Measurements from ENCODE around the gene DLEC1. TPM values are rescaled to one million over a fixed set of nuclear protein-coding genes. Genes with fewer than 3 reads are reported as not detected.

DLEC1 gene
- total RNA-seq, 2 experiments from 2014 or later: 0.26 to 0.60 TPM

GRCh38 chr3:38021196-38021595, 17.8 kb upstream of the DLEC1 start:
- ATAC-seq: no peak
- peaks cover 22% of the 10 kb centered on the region for H3K4me1 Mint-ChIP-seq (ENCODE audit: low read depth)
- CTCF ChIA-PET: interaction anchor here (0.9 to 1.7 kb wide), 3 partner anchors 24 to 165 kb away, joined by 3 to 5 read pairs (median 4); no protein-coding TSS in a partner anchor
- no peak overlapping the region for H3K4me3 Mint-ChIP-seq
- H3K27ac Mint-ChIP-seq: no peak overlapping the region
- no peaks in the 10 kb centered on the region for H3K27me3 Mint-ChIP-seq (ENCODE audit: low read depth)
- POLR2A ChIA-PET: no interaction called here
- no peak for DNase-seq
- no peaks in the 10 kb centered on the region for H3K9me3 Mint-ChIP-seq (ENCODE audit: insufficient read depth)
- H3K36me3 Mint-ChIP-seq (ENCODE audit: low read depth): peaks cover 6% of the 10 kb centered on the region

- CTCF ChIA-PET: interaction anchor here (2.3 kb wide), 1 partner anchor 19 kb away, joined by 7 read pairs; no protein-coding TSS in a partner anchor
- H3K9me3 Mint-ChIP-seq (ENCODE audit: insufficient read depth): no peaks in the 10 kb centered on the region
- peaks cover 22% of the 10 kb centered on the region for H3K4me1 Mint-ChIP-seq (ENCODE audit: low read depth)
- POLR2A ChIA-PET: interaction anchor here (0.7 kb wide), 1 partner anchor 188 kb away, joined by 3 read pairs; no protein-coding TSS in a partner anchor
- DNase-seq (no peak), ATAC-seq (no peak)
- no peak overlapping the region for H3K27ac Mint-ChIP-seq
- H3K4me3 Mint-ChIP-seq: no peak overlapping the region
- peaks cover 1% of the 10 kb centered on the region for H3K27me3 Mint-ChIP-seq (ENCODE audit: low read depth)
- H3K36me3 Mint-ChIP-seq (ENCODE audit: low read depth): no peaks in the 10 kb centered on the region
Measured at GRCh38 chr3:38022301-38022700, 16.7 kb upstream of the DLEC1 start.

- Mint-ChIP-seq H3K36me3 (ENCODE audit: low read depth) (no peaks in the 10 kb centered on the region), H3K27me3 (ENCODE audit: low read depth) (peaks cover 9% of the 10 kb centered on the region), H3K27ac (peak overlapping the region; percentile 98), H3K9me3 (ENCODE audit: insufficient read depth) (no peaks in the 10 kb centered on the region), H3K4me3 (peak overlapping the region; percentile 88), H3K4me1 (ENCODE audit: low read depth) (peaks cover 22% of the 10 kb centered on the region)
- no peak for DNase-seq
- ChIA-PET POLR2A (interaction anchor here (0.7 to 1.0 kb wide), 2 partner anchors 14 to 189 kb away, joined by 3 read pairs; no protein-coding TSS in a partner anchor), CTCF (interaction anchor here (0.9 to 2.3 kb wide), 2 partner anchors 19 to 22 kb away, joined by 3 to 7 read pairs; no protein-coding TSS in a partner anchor)
- no peak for ATAC-seq
Measured at GRCh38 chr3:38022896-38023709, 15.9 kb upstream of the DLEC1 start.

- Mint-ChIP-seq H3K4me3 (no peak overlapping the region), H3K9me3 (ENCODE audit: insufficient read depth) (no peaks in the 10 kb centered on the region), H3K4me1 (ENCODE audit: low read depth) (peaks cover 29% of the 10 kb centered on the region), H3K27me3 (ENCODE audit: low read depth) (peaks cover 27% of the 10 kb centered on the region), H3K36me3 (ENCODE audit: low read depth) (no peaks in the 10 kb centered on the region), H3K27ac (no peak overlapping the region)
- CTCF ChIA-PET: interaction anchor here (1.4 kb wide), 1 partner anchor 12 kb away, joined by 3 read pairs; the partner anchor contains the start of gene DLEC1
- POLR2A ChIA-PET: no interaction called here
- ATAC-seq: no peak
- no peak for DNase-seq
Measured at GRCh38 chr3:38026856-38027255, 12.2 kb upstream of the DLEC1 start.

- ChIA-PET POLR2A (no interaction called here), CTCF (interaction anchor here (1.4 kb wide), 1 partner anchor 11 kb away, joined by 3 read pairs; the partner anchor contains the start of gene DLEC1)
Measured at GRCh38 chr3:38027466-38028465, 11.2 kb upstream of the DLEC1 start.

GRCh38 chr3:38028621-38029361, 10.2 kb upstream of the DLEC1 start:
- H3K27me3 Mint-ChIP-seq (ENCODE audit: low read depth): peaks cover 37% of the 10 kb centered on the region
- ChIA-PET POLR2A (interaction anchor here (0.6 to 1.2 kb wide), 2 partner anchors 10 to 110 kb away, joined by 3 to 6 read pairs; partner anchors contain the start of gene DLEC1), CTCF (interaction anchor here (1.9 kb wide), 1 partner anchor 10 kb away, joined by 8 read pairs; the partner anchor contains the start of gene DLEC1)
- peaks cover 23% of the 10 kb centered on the region for H3K4me1 Mint-ChIP-seq (ENCODE audit: low read depth)
- no peak overlapping the region for H3K27ac Mint-ChIP-seq
- no peaks in the 10 kb centered on the region for H3K9me3 Mint-ChIP-seq (ENCODE audit: insufficient read depth)
- H3K4me3 Mint-ChIP-seq: peak overlapping the region; percentile 19
- DNase-seq (no peak), ATAC-seq (no peak)
- H3K36me3 Mint-ChIP-seq (ENCODE audit: low read depth): no peaks in the 10 kb centered on the region

More at GRCh38 chr3:38027466-38028465, 11.2 kb upstream of the DLEC1 start:
- Mint-ChIP-seq H3K27me3 (ENCODE audit: low read depth) (peaks cover 30% of the 10 kb centered on the region), H3K36me3 (ENCODE audit: low read depth) (no peaks in the 10 kb centered on the region), H3K9me3 (ENCODE audit: insufficient read depth) (no peaks in the 10 kb centered on the region), H3K4me3 (peak overlapping the region; percentile 19), H3K4me1 (ENCODE audit: low read depth) (peaks cover 29% of the 10 kb centered on the region), H3K27ac (no peak overlapping the region)
- DNase-seq (no peak), ATAC-seq (no peak)

- Mint-ChIP-seq H3K36me3 (ENCODE audit: low read depth) (no peaks in the 10 kb centered on the region), H3K4me3 (peak within 1 kb of the TSS; percentile 19)
Measured at GRCh38 chr3:38029400-38030125, 9.4 kb upstream of the DLEC1 start, which contains the start of gene PLCD1. TSS of gene PLCD1 (minus strand) at chr3:38029642. CDS start at chr3:38029539, 103 bp downstream.

GRCh38 chr3:38030126-38031021, 8.6 kb upstream of the DLEC1 start:
- CTCF ChIA-PET: interaction anchor here (0.9 to 1.9 kb wide), 2 partner anchors 9 to 55 kb away, joined by 3 to 8 read pairs; partner anchors contain the start of gene DLEC1
- Mint-ChIP-seq H3K27ac (no peak overlapping the region), H3K36me3 (ENCODE audit: low read depth) (no peaks in the 10 kb centered on the region), H3K27me3 (ENCODE audit: low read depth) (peaks cover 42% of the 10 kb centered on the region), H3K9me3 (ENCODE audit: insufficient read depth) (no peaks in the 10 kb centered on the region), H3K4me1 (ENCODE audit: low read depth) (peaks cover 19% of the 10 kb centered on the region), H3K4me3 (peak overlapping the region; percentile 8)
- POLR2A ChIA-PET: interaction anchor here (1.2 kb wide), 1 partner anchor 9 kb away, joined by 6 read pairs; the partner anchor contains the start of gene DLEC1
- DNase-seq: no peak
- ATAC-seq: no peak

More at GRCh38 chr3:38029400-38030125, 9.4 kb upstream of the DLEC1 start, which contains the start of gene PLCD1:
- no peaks in the 10 kb centered on the region for H3K9me3 Mint-ChIP-seq (ENCODE audit: insufficient read depth)
- ATAC-seq (no peak), DNase-seq (peak; percentile 33)
- peaks cover 40% of the 10 kb centered on the region for H3K27me3 Mint-ChIP-seq (ENCODE audit: low read depth)
- ChIA-PET CTCF (interaction anchor here (0.9 to 1.9 kb wide), 2 partner anchors 10 to 56 kb away, joined by 3 to 8 read pairs; partner anchors contain the start of gene DLEC1), POLR2A (interaction anchor here (0.6 to 1.2 kb wide), 2 partner anchors 10 to 109 kb away, joined by 3 to 6 read pairs; partner anchors contain the start of gene DLEC1)
- peaks cover 21% of the 10 kb centered on the region for H3K4me1 Mint-ChIP-seq (ENCODE audit: low read depth)
- H3K27ac Mint-ChIP-seq: no peak within 1 kb of the TSS

All from activated CD8-positive, alpha-beta T cell treated with anti-CD3 and anti-CD28 coated beads, Interleukin-2, amount 10 ng/mL, durations not matched to agents 7 days and 5 days (primary cell).